Stimulated activated CD4-positive, alpha-beta T cell treated with anti-CD3 and anti-CD28 coated beads, Interleukin-12 subunit alpha, Interleukin-12 subunit beta, amount 100 ng/mL, for 48 hours (primary cell): ENCODE measurements around the gene POLR3F.
"Not testable (repeated sequence)": the region's sequence is repeated elsewhere in the genome, so short reads cannot be mapped to it uniquely, and the experiment has no call there.

ENCODE experiments used
- DNase-seq, 3 donors: peaks; one replicate each; pipeline ENCODE4 v3.0.0-alpha.2; 2020; ENCODE audit warnings: low read depth in 2 of 3, low spot score in 1 of 3

POLR3F gene

GRCh38 chr20:18466894-18467730 is at the start of gene POLR3F, which contains the start of gene DZANK1:
POLR3F (plus strand) TSS chr20:18467390; CDS start chr20:18467507, 117 bp downstream.
DZANK1 (minus strand) TSS chr20:18467030; CDS start chr20:18465358, 1,672 bp downstream.
- peak; percentile 86 to 92 (median 88) for DNase-seq

- DNase-seq: no peak
Observed at GRCh38 chr20:18421608-18422007, 45.6 kb upstream of the POLR3F start.

- no peak for DNase-seq
Observed at GRCh38 chr20:18427214-18427613, 40.0 kb upstream of the POLR3F start.

GRCh38 chr20:18428490-18429173 is 38.6 kb upstream of the POLR3F start:
- DNase-seq: no peak

GRCh38 chr20:18430172-18430826 is 36.9 kb upstream of the POLR3F start:
- no peak for DNase-seq

- no peak for DNase-seq
Observed at GRCh38 chr20:18431206-18431605, 36.0 kb upstream of the POLR3F start.

- no peak for DNase-seq
Observed at GRCh38 chr20:18436847-18437246, 30.3 kb upstream of the POLR3F start.

- DNase-seq: no peak
Observed at GRCh38 chr20:18440403-18440802, 26.8 kb upstream of the POLR3F start.

GRCh38 chr20:18443886-18444285 is 23.3 kb upstream of the POLR3F start:
- DNase-seq: no peak

- no peak for DNase-seq
Observed at GRCh38 chr20:18456600-18456999, 10.6 kb upstream of the POLR3F start.

GRCh38 chr20:18465536-18466200 is 1.5 kb upstream of the POLR3F start:
- no peak for DNase-seq

GRCh38 chr20:18466574-18466893 is 656 bp upstream of the POLR3F start:
- no peak for DNase-seq

GRCh38 chr20:18477218-18477617 is 10.0 kb downstream of the POLR3F start:
- DNase-seq: no peak

GRCh38 chr20:18477821-18478220 is 10.6 kb downstream of the POLR3F start:
- DNase-seq: no peak

GRCh38 chr20:18481596-18481995 is 14.4 kb downstream of the POLR3F start:
- DNase-seq: no peak

- DNase-seq: no peak
Observed at GRCh38 chr20:18488301-18488700, 21.1 kb downstream of the POLR3F start.

GRCh38 chr20:18496042-18496441 is 28.9 kb downstream of the POLR3F start:
- no peak for DNase-seq

GRCh38 chr20:18496740-18497592 is 29.8 kb downstream of the POLR3F start, which contains the start of gene RBBP9:
RBBP9 (minus strand) TSS chr20:18497225; CDS start chr20:18497167, 58 bp downstream.
- DNase-seq: peak; percentile 58 to 74 (median 67)

GRCh38 chr20:18497603-18498002 is 30.4 kb downstream of the POLR3F start:
- no peak for DNase-seq

- DNase-seq: not testable (repeated sequence)
Observed at GRCh38 chr20:18501672-18502071, 34.5 kb downstream of the POLR3F start.
